A673 (cell line): ENCODE results near the gene EEFSEC. TPM values are rescaled to one million over a fixed set of nuclear protein-coding genes. Genes with fewer than 3 reads are reported as not detected.

Experiments
- BruUV-seq: library from RNA; stranded (reverse); fragments of 400-500 nt; replicated peaks from 2 replicates; lab custom pipeline; 2021; lab: Mats Ljungman, UMichigan
- CTCF ChIA-PET: fragments of 300-600 bp; sonication (Branson Sonifier 250); formaldehyde crosslinking; loops from one replicate; lab custom pipeline; 2022; ENCODE audit warnings: antibody characterized with exemption; lab: Charles Lee
- POLR2A ChIA-PET: fragments of 300-600 bp; sonication (Branson Sonifier 250); formaldehyde crosslinking; loops from one replicate; lab custom pipeline; 2022; ENCODE audit warnings: antibody characterized with exemption; ENCODE audit not compliant: low non-redundant PET; lab: Charles Lee
- DNase-seq: peaks from one replicate; pipeline ENCODE4 v3.0.0-alpha.2; 2015; ENCODE audit warnings: low spot score
- H3K27ac ChIP-seq: fragments of 200-600 bp; sonication (generic); 2 replicates; pipeline ENCODE4 v1.5.1; 2016; ENCODE audit warnings: mixed run types, low read depth, mild to moderate bottlenecking, mixed read lengths, antibody characterized with exemption, low read length; ENCODE audit not compliant: poor library complexity, severe bottlenecking
- H3K27me3 ChIP-seq: fragments of 200-600 bp; sonication (generic); replicated peaks from 2 replicates; pipeline ENCODE4 v1.6.1; 2017; ENCODE audit warnings: mixed run types, low read depth, mild to moderate bottlenecking, mixed read lengths, antibody characterized with exemption, low read length; ENCODE audit not compliant: insufficient read depth, poor library complexity
- H3K36me3 ChIP-seq: fragments of 200-600 bp; sonication (generic); 2 replicates; pipeline ENCODE4 v1.6.1; 2016; ENCODE audit warnings: mixed run types, mild to moderate bottlenecking, mixed read lengths, antibody characterized with exemption, low read length; ENCODE audit not compliant: insufficient read depth, poor library complexity, severe bottlenecking
- H3K4me1 ChIP-seq: fragments of 200-600 bp; sonication (generic); 2 replicates; pipeline ENCODE4 v1.6.1; 2017; ENCODE audit warnings: mixed run types, mild to moderate bottlenecking, mixed read lengths, antibody characterized with exemption, low read length; ENCODE audit not compliant: insufficient read depth, poor library complexity, severe bottlenecking
- H3K4me3 ChIP-seq: fragments of 200-600 bp; sonication (generic); 2 replicates; pipeline ENCODE4 v1.5.1; 2016; ENCODE audit warnings: low read depth, mixed run types, mild to moderate bottlenecking, mixed read lengths, low read length; ENCODE audit not compliant: poor library complexity, severe bottlenecking
- H3K9me3 ChIP-seq: fragments of 200-600 bp; sonication (generic); 2 replicates; pipeline ENCODE4 v1.6.1; 2016; ENCODE audit warnings: mixed run types, low read depth, mild to moderate bottlenecking, mixed read lengths, antibody characterized with exemption, low read length; ENCODE audit not compliant: poor library complexity, severe bottlenecking
- CTCF ChIP-seq: fragments of 300-800, 200-600 bp; sonication (generic); conservative IDR thresholded peaks from 2 replicates; pipeline ENCODE4 v1.5.1; 2017; ENCODE audit warnings: low read depth, mild to moderate bottlenecking, antibody characterized with exemption, low read length, moderate library complexity, mixed read lengths
- EZH2 ChIP-seq: fragments of 200-600 bp; sonication (generic); IDR thresholded peaks from 2 replicates; pipeline ENCODE4 v1.6.1; 2017; ENCODE audit warnings: borderline replicate concordance, low read depth, mild to moderate bottlenecking, mixed read lengths, antibody characterized with exemption, low read length; ENCODE audit not compliant: poor library complexity, severe bottlenecking
- intact Hi-C: fragments of 100-400 bp; cut with micrococcal nuclease; formaldehyde crosslinking; loops from one replicate; pipeline ENCODE4 v1.10.0; 2022; ENCODE audit not compliant: unreplicated experiment
- total RNA-seq: library from RNA; stranded (reverse); gene quantifications from 2 replicates; pipeline ENCODE4 v1.2.3, GENCODE V29; 2021

EEFSEC gene
- total RNA-seq, 1 experiment from 2014 or later = 19.7 TPM

- H3K36me3 ChIP-seq = no peaks in the 10 kb centered on the region
- DNase-seq = no peak
- H3K27ac ChIP-seq = no peak overlapping the region
- ChIA-PET POLR2A (no interaction called here), CTCF (no interaction called here)
- no peak for TF ChIP-seq EZH2
- TF ChIP-seq CTCF = no peak
- intact Hi-C loops = no loop called here
- no peaks in the 10 kb centered on the region for H3K27me3 ChIP-seq
- no TSS peak for BruUV-seq
- no peaks in the 10 kb centered on the region for H3K9me3 ChIP-seq
- H3K4me3 ChIP-seq = no peak overlapping the region
- H3K4me1 ChIP-seq = no peaks in the 10 kb centered on the region
Measured at GRCh38 chr3:128336337-128337156, 183.3 kb downstream of the EEFSEC start.

- ChIA-PET CTCF (no interaction called here), POLR2A (no interaction called here)
- intact Hi-C loops = no loop called here
- no peak for TF ChIP-seq CTCF
- TF ChIP-seq EZH2 = no peak
- Histone ChIP-seq H3K4me1 (no peaks in the 10 kb centered on the region), H3K27me3 (no peaks in the 10 kb centered on the region), H3K9me3 (no peaks in the 10 kb centered on the region), H3K27ac (no peak overlapping the region), H3K36me3 (no peaks in the 10 kb centered on the region), H3K4me3 (no peak overlapping the region)
- no peak for DNase-seq
- no TSS peak for BruUV-seq
Measured at GRCh38 chr3:128337305-128337704, 184.0 kb downstream of the EEFSEC start.

- POLR2A ChIA-PET = no interaction called here
- DNase-seq = no peak
- CTCF ChIA-PET = no interaction called here
- TF ChIP-seq EZH2 = no peak
- TF ChIP-seq CTCF = no peak
- H3K4me1 ChIP-seq = no peaks in the 10 kb centered on the region
- BruUV-seq = no TSS peak
- H3K9me3 ChIP-seq = no peaks in the 10 kb centered on the region
- H3K27me3 ChIP-seq = no peaks in the 10 kb centered on the region
- H3K27ac ChIP-seq = no peak overlapping the region
- H3K4me3 ChIP-seq = no peak overlapping the region
- H3K36me3 ChIP-seq = no peaks in the 10 kb centered on the region
- intact Hi-C loops = no loop called here
Measured at GRCh38 chr3:128338536-128339330, 185.5 kb downstream of the EEFSEC start.
